Left lobe of liver (tissue), 2 donors: Measurements from ENCODE around the gene RAB6B. TPM values are rescaled to one million over a fixed set of nuclear protein-coding genes. Genes with fewer than 3 reads are reported as not detected.

ENCODE experiments used
- ATAC-seq: fragments of 200-7000 bp; cut with Tn5 transposase; one replicate; pipeline ENCODE4 v1.9.1; 2020; ENCODE audit warnings: mild to moderate bottlenecking, moderate library complexity
- DNase-seq: peaks from one replicate; pipeline ENCODE4 v3.0.0-alpha.2; 2020; ENCODE audit warnings: low spot score
- total RNA-seq: library from RNA; stranded (reverse); gene quantifications from one replicate; pipeline ENCODE4 v1.2.1, GENCODE V29; 2021
- donor health status: DM: no; HTN: no; CAD: no; lungs with moderate emphysema.
- donor health status: DM: no; HTN: yes; CAD: no.

The RAB6B gene
- 0.35 TPM for total RNA-seq

- ATAC-seq (peak; percentile 81), DNase-seq (no peak)
These were observed at the start of gene RAB6B for GRCh38 chr3:133895208-133896001. RAB6B (minus strand) TSS chr3:133895882; CDS start chr3:133895466, 416 bp downstream.

GRCh38 chr3:133944641-133945380, 49.1 kb upstream of the RAB6B start:
- ATAC-seq (no peak), DNase-seq (no peak)

- DNase-seq (no peak), ATAC-seq (no peak)
These were observed 48.5 kb upstream of the RAB6B start for GRCh38 chr3:133944181-133944580.

- DNase-seq: no peak
- no peak for ATAC-seq
These were observed 48.0 kb upstream of the RAB6B start for GRCh38 chr3:133943639-133944141.

GRCh38 chr3:133943031-133943535, 47.4 kb upstream of the RAB6B start:
- no peak for DNase-seq
- ATAC-seq: no peak

GRCh38 chr3:133941415-133941821, 45.7 kb upstream of the RAB6B start:
- DNase-seq: peak; percentile 75
- ATAC-seq: peak; percentile 84

- DNase-seq (no peak), ATAC-seq (no peak)
These were observed 44.9 kb upstream of the RAB6B start for GRCh38 chr3:133940536-133940935.

- DNase-seq: no peak
- ATAC-seq: no peak
These were observed 43.8 kb upstream of the RAB6B start for GRCh38 chr3:133939463-133939835.

- ATAC-seq: no peak
- DNase-seq: peak; percentile 31
These were observed 43.2 kb upstream of the RAB6B start for GRCh38 chr3:133938770-133939462.

- peak; percentile 22 for ATAC-seq
These were observed 42.3 kb upstream of the RAB6B start for GRCh38 chr3:133937756-133938601.

GRCh38 chr3:133937061-133937686, 41.5 kb upstream of the RAB6B start:
- DNase-seq (peak; percentile 27), ATAC-seq (no peak)

More at GRCh38 chr3:133937756-133938601, 42.3 kb upstream of the RAB6B start:
- DNase-seq: peak; percentile 45

- DNase-seq (peak; percentile 28), ATAC-seq (no peak)
These were observed 40.4 kb upstream of the RAB6B start for GRCh38 chr3:133935843-133936769.

GRCh38 chr3:133934996-133935842, 39.5 kb upstream of the RAB6B start:
- no peak for ATAC-seq
- DNase-seq: peak; percentile 38

GRCh38 chr3:133934073-133934970, 38.6 kb upstream of the RAB6B start:
- ATAC-seq (no peak), DNase-seq (peak; percentile 33)

GRCh38 chr3:133933097-133934024, 37.7 kb upstream of the RAB6B start:
- ATAC-seq (no peak), DNase-seq (peak; percentile 39)

GRCh38 chr3:133932009-133932408, 36.3 kb upstream of the RAB6B start:
- peak; percentile 28 for DNase-seq
- no peak for ATAC-seq
